Measurements from ENCODE around the gene TEX9.

Gene TEX9

DNA sequence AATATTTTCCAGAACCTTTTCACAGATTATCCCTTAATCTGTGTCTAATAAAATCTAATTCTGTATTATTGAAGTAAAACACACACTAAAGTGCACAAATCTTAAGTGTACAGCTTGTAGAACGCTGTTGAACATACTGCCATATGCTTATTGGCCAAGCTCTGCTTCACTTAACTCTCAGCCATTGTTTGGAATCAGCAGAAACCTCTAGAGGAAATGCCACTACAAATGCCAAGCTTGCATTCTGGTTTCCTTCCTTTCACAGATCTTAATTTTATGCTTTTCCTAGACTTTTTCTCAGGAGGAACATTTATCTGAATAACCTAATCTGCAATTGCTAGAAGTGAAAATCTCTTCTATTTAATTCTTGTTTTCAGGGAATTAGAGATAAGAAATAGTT, 89.6 kb downstream of the TEX9 start:
- ATAC-seq (no peak), DNase-seq (no peak)
- no peak overlapping the region for H3K27ac Mint-ChIP-seq
- no peaks in the 10 kb centered on the region for H3K4me1 Mint-ChIP-seq
- H3K27me3 Mint-ChIP-seq: peaks cover 4% of the 10 kb centered on the region
- H3K36me3 Mint-ChIP-seq (ENCODE audit: low read depth): no peaks in the 10 kb centered on the region
- no peaks in the 10 kb centered on the region for H3K9me3 Mint-ChIP-seq
- H3K4me3 Mint-ChIP-seq: no peak overlapping the region

DNA sequence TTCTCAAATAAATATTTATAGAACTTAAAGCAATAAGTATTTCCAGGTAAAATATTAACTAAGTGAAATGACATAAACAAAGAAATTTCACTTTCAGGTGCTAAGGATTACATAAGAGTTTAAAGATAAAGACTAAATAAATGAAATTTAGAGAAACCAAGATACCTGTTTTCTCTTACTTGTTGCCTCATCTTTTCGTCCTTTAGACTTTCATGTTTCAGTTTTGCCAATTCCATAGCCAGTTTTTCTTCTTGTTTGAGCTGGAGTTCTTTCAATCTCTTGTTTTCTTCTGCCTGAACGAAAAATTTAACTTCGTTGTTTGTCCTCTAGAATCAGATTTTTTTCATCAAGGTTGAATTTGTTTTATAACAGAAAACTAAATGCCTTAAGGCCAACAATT, 91.0 kb downstream of the TEX9 start:
- ATAC-seq: no peak
- no peaks in the 10 kb centered on the region for H3K4me1 Mint-ChIP-seq

DNA sequence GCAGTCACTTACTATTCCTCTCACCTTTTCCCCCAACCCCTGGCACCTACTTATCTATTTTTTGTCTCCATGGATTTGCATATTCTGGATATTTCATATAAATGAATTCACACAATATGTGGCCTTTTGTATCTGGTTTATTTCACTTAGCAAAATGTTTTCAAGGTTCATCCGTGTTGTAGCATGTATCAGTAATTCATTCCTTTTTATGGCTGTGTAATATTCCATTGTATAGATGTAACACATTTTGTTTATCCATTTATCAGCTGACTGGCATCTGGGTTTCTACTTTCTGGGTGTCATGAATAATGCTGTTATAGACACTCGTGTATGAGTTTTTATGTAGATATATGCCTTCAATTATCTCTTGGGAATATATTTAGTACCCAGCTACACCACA, 93.9 kb downstream of the TEX9 start:
- H3K27me3 Mint-ChIP-seq: peaks cover 8% of the 10 kb centered on the region
- DNase-seq (no peak), ATAC-seq (no peak)
- H3K4me3 Mint-ChIP-seq: no peak overlapping the region
- H3K4me1 Mint-ChIP-seq: peaks cover 2% of the 10 kb centered on the region
- no peak overlapping the region for H3K27ac Mint-ChIP-seq
- no peaks in the 10 kb centered on the region for H3K9me3 Mint-ChIP-seq
- H3K36me3 Mint-ChIP-seq (ENCODE audit: low read depth): no peaks in the 10 kb centered on the region

More for the DNA sequence above, 91.0 kb downstream of the TEX9 start:
- Mint-ChIP-seq H3K4me3 (no peak overlapping the region), H3K27me3 (peaks cover 2% of the 10 kb centered on the region), H3K27ac (no peak overlapping the region), H3K36me3 (ENCODE audit: low read depth) (no peaks in the 10 kb centered on the region), H3K9me3 (no peaks in the 10 kb centered on the region)
- no peak for DNase-seq

DNA sequence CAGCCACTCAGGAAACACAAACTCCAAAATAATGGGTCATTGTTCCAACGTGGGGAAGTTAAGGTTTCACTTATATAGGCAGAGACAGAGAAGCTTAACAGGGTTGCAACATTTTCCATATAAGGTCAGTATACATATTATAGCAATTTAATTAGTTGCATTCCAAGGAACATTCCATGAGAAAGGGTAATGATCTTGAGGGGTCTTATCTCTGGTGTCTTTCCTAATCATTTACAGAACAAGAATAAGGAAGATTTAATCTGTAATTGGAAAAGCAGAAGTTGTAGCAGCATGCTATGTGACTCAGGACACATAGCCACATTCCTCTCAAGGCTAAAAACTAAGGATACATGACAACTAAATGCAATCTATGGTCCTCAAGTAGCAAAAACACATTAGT, 94.8 kb downstream of the TEX9 start:
- no peak for DNase-seq
- H3K27ac Mint-ChIP-seq: no peak overlapping the region
- no peak overlapping the region for H3K4me3 Mint-ChIP-seq
- H3K4me1 Mint-ChIP-seq: peaks cover 11% of the 10 kb centered on the region
- H3K36me3 Mint-ChIP-seq (ENCODE audit: low read depth): no peaks in the 10 kb centered on the region
- peaks cover 15% of the 10 kb centered on the region for H3K27me3 Mint-ChIP-seq
- H3K9me3 Mint-ChIP-seq: no peaks in the 10 kb centered on the region
- ATAC-seq: no peak

DNA sequence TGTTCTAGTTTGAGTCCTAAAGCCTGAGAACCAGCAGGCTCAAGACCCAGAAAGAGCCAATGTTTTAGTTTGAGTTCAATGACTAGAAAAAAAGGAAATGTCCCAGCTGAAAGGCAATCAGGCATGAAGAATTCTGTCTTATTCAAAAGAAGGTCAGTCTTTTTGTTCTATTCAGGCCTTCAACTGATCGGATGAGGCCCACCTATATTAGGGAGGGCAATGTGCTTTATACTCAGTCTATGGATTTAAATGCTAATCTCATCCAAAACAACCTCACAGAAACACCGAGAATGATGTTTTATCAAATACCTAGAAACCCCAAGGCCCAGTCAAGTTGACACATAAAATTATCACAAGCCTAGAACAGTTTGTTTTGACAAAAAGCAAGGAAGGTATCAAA, 95.7 kb downstream of the TEX9 start:
- Mint-ChIP-seq H3K4me3 (no peak overlapping the region), H3K27me3 (peaks cover 20% of the 10 kb centered on the region), H3K27ac (no peak overlapping the region), H3K4me1 (peaks cover 17% of the 10 kb centered on the region), H3K9me3 (no peaks in the 10 kb centered on the region), H3K36me3 (ENCODE audit: low read depth) (no peaks in the 10 kb centered on the region)
- ATAC-seq (no peak), DNase-seq (no peak)

DNA sequence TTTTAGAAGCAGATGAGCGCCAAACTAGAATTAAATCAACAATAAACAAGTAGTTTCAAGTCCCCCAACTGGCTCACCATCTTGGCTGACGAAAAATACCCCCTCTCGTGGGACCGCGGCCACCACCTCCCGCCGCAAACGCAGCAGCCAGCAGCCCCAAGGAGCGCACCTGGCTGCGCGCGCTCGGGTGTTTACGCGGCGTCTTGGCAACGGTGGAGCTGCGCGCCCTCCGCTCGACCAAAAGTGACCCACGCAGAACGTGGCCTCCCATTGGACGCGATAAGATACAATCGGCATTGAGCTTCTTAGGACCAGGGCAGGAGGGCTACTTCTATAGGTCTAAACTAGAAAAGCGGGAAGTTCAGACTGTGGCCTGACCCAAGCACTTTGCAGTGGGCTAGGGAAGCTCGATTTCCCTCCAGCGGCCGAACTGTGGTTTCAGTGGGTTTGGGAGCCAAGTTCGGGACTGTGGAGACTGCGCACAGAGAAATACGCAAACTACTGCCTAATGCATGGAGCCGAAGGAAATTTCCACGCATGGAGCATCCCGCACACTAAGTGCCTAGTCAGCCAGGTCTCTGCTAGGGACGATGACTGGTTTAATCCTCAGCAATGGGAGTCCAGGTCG, 99.8 kb downstream of the TEX9 start, which contains the start of gene MNS1:
MNS1 (minus strand) TSS at position 245 of the 628 bp plus-strand sequence; CDS start at position 80, 165 bp downstream.
- DNase-seq (peak; percentile 79), ATAC-seq (peak; percentile 98)
- H3K9me3 Mint-ChIP-seq: no peaks in the 10 kb centered on the region
- H3K4me1 Mint-ChIP-seq: peaks cover 27% of the 10 kb centered on the region
- peak within 1 kb of the TSS; percentile 70 for H3K27ac Mint-ChIP-seq
- peaks cover 24% of the 10 kb centered on the region for H3K27me3 Mint-ChIP-seq
- H3K4me3 Mint-ChIP-seq: peak within 1 kb of the TSS; percentile 88
- no peaks in the 10 kb centered on the region for H3K36me3 Mint-ChIP-seq (ENCODE audit: low read depth)

DNA sequence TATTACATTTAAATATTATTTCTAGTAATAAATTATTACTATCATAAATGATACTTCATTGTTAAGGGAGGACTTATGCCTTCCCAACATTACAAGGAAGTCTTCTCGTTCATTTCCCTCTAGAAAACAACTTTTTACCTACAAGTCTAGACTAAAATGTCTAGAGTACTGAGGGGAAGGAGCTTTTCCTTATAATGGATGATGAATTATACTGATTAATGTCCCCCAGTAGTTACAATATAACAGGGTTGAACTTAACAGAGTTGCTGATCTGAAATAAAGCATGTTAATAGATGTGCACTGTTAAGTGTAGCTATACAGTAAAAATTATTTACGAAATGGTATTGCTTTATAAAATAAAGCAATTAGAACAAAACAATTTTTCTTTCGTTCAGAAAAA, 102.4 kb downstream of the TEX9 start:
- ATAC-seq (no peak), DNase-seq (no peak)
- Mint-ChIP-seq H3K36me3 (ENCODE audit: low read depth) (no peaks in the 10 kb centered on the region), H3K27ac (no peak overlapping the region), H3K4me1 (peaks cover 27% of the 10 kb centered on the region), H3K27me3 (peaks cover 24% of the 10 kb centered on the region), H3K4me3 (no peak overlapping the region), H3K9me3 (no peaks in the 10 kb centered on the region)

DNA sequence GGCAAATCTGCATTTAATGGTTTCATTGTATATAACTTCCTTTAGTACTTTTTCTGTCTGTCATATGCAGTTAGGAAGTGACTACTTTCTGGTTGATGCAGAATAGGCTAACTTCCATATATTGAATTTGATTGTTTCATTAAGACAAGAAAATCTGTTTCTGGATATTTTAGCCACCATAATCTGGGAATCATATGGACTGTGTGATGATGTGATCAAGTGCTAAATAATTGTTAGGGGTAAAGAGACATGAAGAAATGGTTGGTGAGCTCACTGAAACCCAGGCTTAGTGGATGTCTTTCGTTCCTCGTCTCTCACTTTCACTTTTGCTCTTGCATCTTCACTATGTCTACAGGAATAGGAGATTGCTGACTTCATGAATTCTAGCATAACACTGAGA, 103.2 kb downstream of the TEX9 start:
- peaks cover 24% of the 10 kb centered on the region for H3K27me3 Mint-ChIP-seq
- ATAC-seq: peak; percentile 60

DNA sequence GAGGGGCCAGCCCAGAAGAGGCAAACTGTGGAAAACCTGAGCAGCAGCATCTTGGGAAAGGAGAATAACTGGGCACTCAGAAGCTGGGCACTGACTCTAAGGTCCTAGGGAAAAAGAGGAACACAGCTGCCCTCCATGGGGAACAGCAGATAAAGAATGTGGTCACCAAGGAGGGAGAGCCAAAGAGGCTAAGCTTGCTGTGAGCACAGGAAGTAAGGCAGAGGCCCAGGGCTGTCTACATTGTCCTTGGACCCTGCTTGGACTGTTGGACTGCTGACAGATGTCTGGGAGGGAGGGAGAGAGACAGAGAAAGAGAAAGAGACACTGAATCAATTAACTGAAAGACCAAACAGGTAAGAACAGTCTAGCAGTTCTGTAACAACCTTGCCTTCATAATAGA, 104.3 kb downstream of the TEX9 start:
- no peak overlapping the region for H3K27ac Mint-ChIP-seq
- H3K9me3 Mint-ChIP-seq: no peaks in the 10 kb centered on the region
- DNase-seq (no peak), ATAC-seq (no peak)
- H3K27me3 Mint-ChIP-seq: peaks cover 18% of the 10 kb centered on the region
- peaks cover 23% of the 10 kb centered on the region for H3K4me1 Mint-ChIP-seq
- no peak overlapping the region for H3K4me3 Mint-ChIP-seq
- H3K36me3 Mint-ChIP-seq (ENCODE audit: low read depth): no peaks in the 10 kb centered on the region

More for the DNA sequence above, 103.2 kb downstream of the TEX9 start:
- Mint-ChIP-seq H3K27ac (peak overlapping the region; percentile 46), H3K9me3 (no peaks in the 10 kb centered on the region), H3K36me3 (ENCODE audit: low read depth) (no peaks in the 10 kb centered on the region), H3K4me1 (peaks cover 27% of the 10 kb centered on the region), H3K4me3 (peak overlapping the region; percentile 79)
- DNase-seq: no peak

DNA sequence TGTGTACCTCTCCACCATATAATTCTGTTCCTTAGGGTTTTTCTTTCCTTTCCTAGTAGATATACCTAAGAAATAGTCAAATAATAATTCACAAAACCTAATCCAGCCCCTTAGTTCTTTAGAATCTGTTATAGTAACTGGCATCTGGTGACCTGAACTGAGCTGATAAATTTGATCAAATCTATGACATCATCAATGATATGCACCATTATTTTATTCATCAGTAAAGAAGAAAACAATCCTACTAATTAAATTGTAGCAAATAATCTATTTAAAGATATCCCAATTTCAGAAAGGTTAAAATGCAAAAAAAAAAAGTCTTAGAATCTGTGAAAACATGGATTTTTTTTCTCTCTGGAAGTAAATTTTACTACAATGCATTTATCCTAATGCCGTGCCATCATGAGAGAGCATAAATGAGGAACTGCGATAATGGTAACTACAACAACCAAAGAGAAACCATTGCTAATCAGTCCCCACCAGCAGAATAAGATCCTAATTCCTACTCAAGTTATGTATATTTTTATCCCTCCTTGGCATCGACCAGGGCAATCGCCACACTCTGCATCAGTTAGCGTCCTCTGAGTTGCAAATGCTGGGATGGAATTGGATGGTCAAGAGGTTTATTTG, 106.3 kb downstream of the TEX9 start:
- Mint-ChIP-seq H3K4me1 (peaks cover 10% of the 10 kb centered on the region), H3K4me3 (no peak overlapping the region), H3K9me3 (no peaks in the 10 kb centered on the region), H3K27me3 (peaks cover 2% of the 10 kb centered on the region), H3K27ac (no peak overlapping the region), H3K36me3 (ENCODE audit: low read depth) (no peaks in the 10 kb centered on the region)
- DNase-seq: no peak
- ATAC-seq: no peak

DNA sequence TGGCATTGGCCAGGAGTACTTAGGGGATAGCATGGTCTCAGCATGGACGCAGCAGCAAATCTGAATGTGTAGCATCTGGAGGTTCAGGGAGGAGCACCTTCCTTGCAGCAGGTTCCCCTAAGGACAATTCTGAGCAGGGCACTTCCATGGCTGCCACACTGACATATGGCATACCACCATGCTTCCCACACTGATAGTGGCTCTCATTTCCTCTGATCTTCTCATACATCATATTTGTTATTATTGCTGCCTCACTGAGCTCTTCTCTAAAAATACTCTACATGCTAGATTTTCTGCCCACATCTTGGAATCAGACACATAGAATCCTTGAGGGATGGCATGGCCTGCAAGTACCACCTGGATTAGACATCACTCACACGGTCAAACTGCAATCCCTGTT, 107.1 kb downstream of the TEX9 start:
- no peak for DNase-seq
- no peak overlapping the region for H3K27ac Mint-ChIP-seq
- peaks cover 10% of the 10 kb centered on the region for H3K4me1 Mint-ChIP-seq
- H3K9me3 Mint-ChIP-seq: no peaks in the 10 kb centered on the region
- no peaks in the 10 kb centered on the region for H3K36me3 Mint-ChIP-seq (ENCODE audit: low read depth)
- H3K27me3 Mint-ChIP-seq: no peaks in the 10 kb centered on the region
- no peak for ATAC-seq
- no peak overlapping the region for H3K4me3 Mint-ChIP-seq

DNA sequence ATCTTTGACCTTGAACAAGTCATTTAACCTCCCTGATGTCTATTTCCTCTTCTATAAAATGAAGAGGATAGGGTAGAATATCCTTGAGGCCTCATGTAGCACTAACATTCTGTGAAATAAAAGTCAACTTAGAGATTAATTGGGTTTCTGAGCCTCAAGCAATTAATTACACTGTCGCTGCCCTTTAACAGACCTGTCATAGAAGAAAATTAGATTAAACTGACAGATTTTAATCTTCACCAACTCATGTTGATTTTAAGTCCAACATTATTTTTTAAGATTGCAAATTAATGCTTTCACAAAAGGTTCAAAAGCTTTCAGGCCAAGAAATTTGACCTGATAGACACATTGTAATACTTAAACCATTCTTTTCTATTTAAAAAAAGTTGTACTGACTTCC, 107.8 kb downstream of the TEX9 start:
- H3K36me3 Mint-ChIP-seq (ENCODE audit: low read depth): no peaks in the 10 kb centered on the region
- H3K27ac Mint-ChIP-seq: no peak overlapping the region
- no peak overlapping the region for H3K4me3 Mint-ChIP-seq
- H3K4me1 Mint-ChIP-seq: peaks cover 9% of the 10 kb centered on the region
- H3K27me3 Mint-ChIP-seq: peaks cover under 1% of the 10 kb centered on the region
- DNase-seq (no peak), ATAC-seq (no peak)
- no peaks in the 10 kb centered on the region for H3K9me3 Mint-ChIP-seq

DNA sequence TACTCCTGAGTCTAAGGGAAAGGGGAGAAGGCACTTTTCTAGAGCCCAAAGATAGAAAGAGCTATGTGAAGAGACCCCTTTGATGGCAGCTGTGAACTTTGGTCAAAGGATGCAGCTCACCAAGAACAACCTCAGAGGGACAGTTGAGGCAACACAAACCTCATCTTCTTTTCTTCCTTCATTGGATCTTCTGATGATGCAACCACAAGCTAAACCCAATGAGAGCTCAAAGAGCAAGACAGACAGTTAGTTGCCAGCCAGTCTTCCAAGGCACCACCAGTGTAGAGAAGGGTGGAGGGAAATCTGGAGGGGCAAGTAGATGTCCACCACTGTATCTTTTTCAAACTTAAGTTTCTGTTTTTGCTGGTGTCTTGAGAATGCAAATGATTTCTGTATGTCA, 110.1 kb downstream of the TEX9 start:
- H3K36me3 Mint-ChIP-seq (ENCODE audit: low read depth): no peaks in the 10 kb centered on the region
- no peak for ATAC-seq

More for the DNA sequence above, 110.1 kb downstream of the TEX9 start:
- H3K27ac Mint-ChIP-seq: no peak overlapping the region
- no peaks in the 10 kb centered on the region for H3K4me1 Mint-ChIP-seq
- no peak for DNase-seq
- H3K27me3 Mint-ChIP-seq: peaks cover 8% of the 10 kb centered on the region
- no peak overlapping the region for H3K4me3 Mint-ChIP-seq
- H3K9me3 Mint-ChIP-seq: peaks cover 4% of the 10 kb centered on the region

Measured in activated naive CD8-positive, alpha-beta T cell treated with anti-CD3 and anti-CD28 coated beads, Interleukin-2, amount 50 U/mL, for 24 hours (primary cell).